H9 (cell line): ENCODE data around the gene CHAF1B. TPM values are rescaled to one million over a fixed set of nuclear protein-coding genes. Genes with fewer than 3 reads are reported as not detected.

ENCODE experiments used
- DNase-seq: peaks from one replicate; pipeline ENCODE4 v3.0.0-alpha.2; 2017
- H2AFZ ChIP-seq: one replicate; pipeline ENCODE4 v1.6.1; 2013; ENCODE audit warnings: mild to moderate bottlenecking, low read length, control low read depth, moderate library complexity
- H2AK5ac ChIP-seq: 2 replicates; pipeline ENCODE4 v1.6.1; 2013; ENCODE audit warnings: low read length, control low read depth, mixed read lengths; ENCODE audit not compliant: insufficient read length
- H2BK120ac ChIP-seq: one replicate; pipeline ENCODE4 v1.6.1; 2013; ENCODE audit warnings: low read depth, mild to moderate bottlenecking, low read length, control low read depth, inconsistent platforms; ENCODE audit not compliant: poor library complexity, severe bottlenecking
- H2BK12ac ChIP-seq: 2 replicates; pipeline ENCODE4 v1.6.1; 2013; ENCODE audit warnings: low read length, control low read depth, mixed read lengths, low read depth; ENCODE audit not compliant: insufficient read length
- H2BK15ac ChIP-seq: 2 replicates; pipeline ENCODE4 v1.6.1; 2013; ENCODE audit warnings: low read depth, low read length, control low read depth
- H2BK20ac ChIP-seq: one replicate; pipeline ENCODE4 v1.6.1; 2013; ENCODE audit warnings: low read depth, mild to moderate bottlenecking, low read length, control low read depth, inconsistent platforms; ENCODE audit not compliant: poor library complexity, severe bottlenecking
- H2BK5ac ChIP-seq: 2 replicates; pipeline ENCODE4 v1.6.1; 2013; ENCODE audit warnings: low read length, control low read depth, mixed read lengths; ENCODE audit not compliant: insufficient read length
- H3K14ac ChIP-seq: 2 replicates; pipeline ENCODE4 v1.6.1; 2013; ENCODE audit warnings: low read length, control low read depth; ENCODE audit not compliant: insufficient read depth
- H3K18ac ChIP-seq: 2 replicates; pipeline ENCODE4 v1.6.1; 2013; ENCODE audit warnings: low read depth, mild to moderate bottlenecking, mixed read lengths, low read length, control low read depth; ENCODE audit not compliant: insufficient read length
- H3K23ac ChIP-seq: 2 replicates; pipeline ENCODE4 v1.6.1; 2013; ENCODE audit warnings: low read length, control low read depth, mixed read lengths, low read depth; ENCODE audit not compliant: insufficient read length
- H3K23me2 ChIP-seq: 2 replicates; pipeline ENCODE4 v1.6.1; 2013; ENCODE audit warnings: low read depth, mild to moderate bottlenecking, mixed read lengths, low read length, control low read depth; ENCODE audit not compliant: insufficient read length, poor library complexity, severe bottlenecking
- H3K27ac ChIP-seq: 2 replicates; pipeline ENCODE4 v1.5.1; 2013; ENCODE audit warnings: low read length, control low read depth, mixed read lengths, low read depth; ENCODE audit not compliant: insufficient read length
- H3K27me3 ChIP-seq: 2 replicates; pipeline ENCODE4 v1.6.1; 2013; ENCODE audit warnings: low read length, control low read depth, inconsistent platforms; ENCODE audit not compliant: insufficient read depth
- H3K4ac ChIP-seq: 2 replicates; pipeline ENCODE4 v1.6.1; 2013; ENCODE audit warnings: low read depth, mild to moderate bottlenecking, control low read depth, inconsistent platforms, low read length, moderate library complexity
- H3K4me1 ChIP-seq: 2 replicates; pipeline ENCODE4 v1.6.1; 2013; ENCODE audit warnings: low read length, control low read depth, inconsistent platforms; ENCODE audit not compliant: insufficient read depth
- H3K4me2 ChIP-seq: 2 replicates; pipeline ENCODE4 v1.6.1; 2013; ENCODE audit warnings: low read length, control low read depth, mixed read lengths; ENCODE audit not compliant: insufficient read length, insufficient read depth
- H3K56ac ChIP-seq: 2 replicates; pipeline ENCODE4 v1.6.1; 2013; ENCODE audit warnings: low read depth, mild to moderate bottlenecking, mixed read lengths, low read length, control low read depth; ENCODE audit not compliant: insufficient read length
- H3K79me1 ChIP-seq: 2 replicates; pipeline ENCODE4 v1.6.1; 2013; ENCODE audit warnings: low read depth, mild to moderate bottlenecking, moderate library complexity, low read length, control low read depth, inconsistent platforms; ENCODE audit not compliant: insufficient read depth, poor library complexity, severe bottlenecking
- H3K79me2 ChIP-seq: 2 replicates; pipeline ENCODE4 v1.6.1; 2013; ENCODE audit warnings: low read length, control low read depth, inconsistent platforms; ENCODE audit not compliant: insufficient read depth
- H3K9ac ChIP-seq: 2 replicates; pipeline ENCODE4 v1.6.1; 2013; ENCODE audit warnings: low read length, control low read depth, mixed read lengths; ENCODE audit not compliant: insufficient read length; ENCODE audit errors: extremely low read depth
- H3K9me3 ChIP-seq: one replicate; pipeline ENCODE4 v1.6.1; 2013; ENCODE audit warnings: low read depth, low read length, inconsistent platforms; ENCODE audit not compliant: control insufficient read depth
- H3T11ph ChIP-seq: one replicate; pipeline ENCODE4 v1.6.1; 2013; ENCODE audit warnings: mild to moderate bottlenecking, low read length, control low read depth, inconsistent platforms
- H4K20me1 ChIP-seq: one replicate; pipeline ENCODE4 v1.6.1; 2013; ENCODE audit not compliant: control insufficient read depth, insufficient read length, insufficient read depth
- H4K5ac ChIP-seq: 2 replicates; pipeline ENCODE4 v1.6.1; 2013; ENCODE audit warnings: low read depth, mild to moderate bottlenecking, mixed read lengths, low read length, control low read depth; ENCODE audit not compliant: insufficient read length
- H4K8ac ChIP-seq: replicated peaks from 2 replicates; pipeline ENCODE4 v1.6.1; 2013; ENCODE audit warnings: low read length, control low read depth, mixed read lengths, low read depth; ENCODE audit not compliant: insufficient read length
- H4K91ac ChIP-seq: 2 replicates; pipeline ENCODE4 v1.6.1; 2013; ENCODE audit warnings: low read depth, mild to moderate bottlenecking, moderate library complexity, mixed read lengths, low read length, control low read depth; ENCODE audit not compliant: insufficient read length
- H3K27ac Mint-ChIP-seq, 3 experiments: 2 replicates in 2 of 3; 3 replicates in 1 of 3; pipeline ENCODE4 v1.8.0; 2020 to 2021; ENCODE audit warnings: mixed read lengths in 3 of 3, mild to moderate bottlenecking in 1 of 3, moderate library complexity in 1 of 3
- H3K27me3 Mint-ChIP-seq: 2 replicates; pipeline ENCODE4 v1.8.0; 2021; ENCODE audit warnings: low read depth, mild to moderate bottlenecking, moderate library complexity, mixed read lengths
- H3K36me3 Mint-ChIP-seq, 3 experiments: 2 replicates in 2 of 3; 3 replicates in 1 of 3; pipeline ENCODE4 v1.8.0; 2020 to 2021; ENCODE audit warnings: low read depth in 3 of 3, mixed read lengths in 3 of 3; ENCODE audit not compliant: insufficient read depth in 1 of 3
- H3K4me1 Mint-ChIP-seq, 2 experiments: 2 replicates each; pipeline ENCODE4 v1.8.0; 2020; ENCODE audit warnings: mixed read lengths in 2 of 2
- H3K4me3 Mint-ChIP-seq, 2 experiments: 2 replicates in 1 of 2; 3 replicates in 1 of 2; pipeline ENCODE4 v1.8.0; 2020 to 2021; ENCODE audit warnings: mild to moderate bottlenecking in 2 of 2, mixed read lengths in 2 of 2, moderate library complexity in 1 of 2
- H3K9me3 Mint-ChIP-seq, 2 experiments: 2 replicates in 1 of 2; 3 replicates in 1 of 2; pipeline ENCODE4 v1.8.0; 2020; ENCODE audit warnings: mild to moderate bottlenecking in 2 of 2, mixed read lengths in 2 of 2, moderate library complexity in 1 of 2
- WGBS: extraction: QIAGEN DNeasy Blood & Tissue Kit; methylation state at CpG from one replicate; pipeline ENCODE4 v1.1.7; 2013; ENCODE audit warnings: missing lambda C conversion rate, low lambda C conversion rate, mixed read lengths; ENCODE audit not compliant: insufficient read length; ENCODE audit errors: extremely low coverage; 5-methylcytosine and 5-hydroxymethylcytosine counted together
- total RNA-seq: library from RNA; stranded (reverse); gene quantifications from 2 replicates; pipeline ENCODE4 v1.2.1, GENCODE V29; 2021
- TF ChIP-seq, protein P1 (sequence below): fragments of 200-600 bp; sonication (generic); conservative IDR thresholded peaks from 3 replicates; pipeline ENCODE4 v1.8.0; 2021; ENCODE audit warnings: antibody characterized with exemption, mild to moderate bottlenecking

Gene CHAF1B
- total RNA-seq, 1 experiment from 2014 or later: 19.3 TPM

DNA sequence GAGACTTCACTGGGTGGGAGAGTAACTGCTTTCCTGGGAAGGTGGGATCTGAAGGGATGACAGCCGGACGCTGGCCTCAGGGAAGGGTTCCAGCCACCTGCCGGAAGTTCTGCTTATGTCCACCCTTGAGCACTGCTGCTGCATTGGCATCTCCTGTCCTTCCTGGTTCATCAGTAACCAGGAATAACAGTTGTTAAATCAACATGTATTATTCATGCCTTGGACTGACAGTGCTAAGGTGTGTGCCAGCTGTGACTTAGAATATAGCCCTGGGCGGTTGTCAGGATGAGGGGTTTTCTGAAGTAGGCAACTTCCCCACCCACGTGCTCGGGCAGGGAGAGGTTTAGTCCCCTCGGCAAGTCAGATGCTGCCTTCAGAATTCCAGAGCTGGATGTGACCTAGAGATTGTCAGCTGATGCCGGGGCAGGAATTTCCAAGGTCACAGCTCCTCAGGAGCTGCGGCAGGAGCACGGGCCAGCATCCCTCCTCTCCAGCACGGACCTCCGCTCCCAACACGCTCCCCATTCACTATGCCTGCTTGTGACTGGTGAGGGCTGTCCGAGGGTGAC lies 76.8 kb downstream of the CHAF1B start:
- no peaks in the 10 kb centered on the region for H3K27me3 Mint-ChIP-seq

More for the DNA sequence above, 76.8 kb downstream of the CHAF1B start:
- Histone ChIP-seq H2BK120ac (no peak overlapping the region), H3K56ac (no peak overlapping the region), H3T11ph (no peak overlapping the region), H3K27me3 (no peaks in the 10 kb centered on the region), H2BK12ac (no peak overlapping the region), H3K27ac (no peak overlapping the region), H2AFZ (no peak overlapping the region), H3K4me2 (no peak overlapping the region), H3K18ac (no peak overlapping the region), H3K4ac (no peak overlapping the region), H3K79me2 (no peaks in the 10 kb centered on the region), H4K5ac (no peak overlapping the region), H3K23me2 (no peaks in the 10 kb centered on the region), H3K79me1 (no peaks in the 10 kb centered on the region), H3K14ac (no peak overlapping the region), H4K91ac (no peak overlapping the region), H4K8ac (no peak overlapping the region), H4K20me1 (no peaks in the 10 kb centered on the region), H3K23ac (no peak overlapping the region), H3K9me3 (no peaks in the 10 kb centered on the region), H2BK5ac (no peak overlapping the region), H2BK20ac (no peak overlapping the region), H3K4me1 (0 out of 2 replicates have a peak, but pooled peaks cover 5% of the 10 kb centered on the region), H2AK5ac (no peak overlapping the region), H2BK15ac (no peak overlapping the region), H3K9ac (no peak overlapping the region)
- DNase-seq: no peak
- no peak overlapping the region for H3K4me3 Mint-ChIP-seq
- H3K27ac Mint-ChIP-seq: no peak overlapping the region
- H3K36me3 Mint-ChIP-seq: no peaks in the 10 kb centered on the region
- H3K4me1 Mint-ChIP-seq: peaks cover 24 to 36% of the 10 kb centered on the region in 2 experiments
- TF ChIP-seq, protein P1, sequence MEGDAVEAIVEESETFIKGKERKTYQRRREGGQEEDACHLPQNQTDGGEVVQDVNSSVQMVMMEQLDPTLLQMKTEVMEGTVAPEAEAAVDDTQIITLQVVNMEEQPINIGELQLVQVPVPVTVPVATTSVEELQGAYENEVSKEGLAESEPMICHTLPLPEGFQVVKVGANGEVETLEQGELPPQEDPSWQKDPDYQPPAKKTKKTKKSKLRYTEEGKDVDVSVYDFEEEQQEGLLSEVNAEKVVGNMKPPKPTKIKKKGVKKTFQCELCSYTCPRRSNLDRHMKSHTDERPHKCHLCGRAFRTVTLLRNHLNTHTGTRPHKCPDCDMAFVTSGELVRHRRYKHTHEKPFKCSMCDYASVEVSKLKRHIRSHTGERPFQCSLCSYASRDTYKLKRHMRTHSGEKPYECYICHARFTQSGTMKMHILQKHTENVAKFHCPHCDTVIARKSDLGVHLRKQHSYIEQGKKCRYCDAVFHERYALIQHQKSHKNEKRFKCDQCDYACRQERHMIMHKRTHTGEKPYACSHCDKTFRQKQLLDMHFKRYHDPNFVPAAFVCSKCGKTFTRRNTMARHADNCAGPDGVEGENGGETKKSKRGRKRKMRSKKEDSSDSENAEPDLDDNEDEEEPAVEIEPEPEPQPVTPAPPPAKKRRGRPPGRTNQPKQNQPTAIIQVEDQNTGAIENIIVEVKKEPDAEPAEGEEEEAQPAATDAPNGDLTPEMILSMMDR: no peak
- H3K9me3 Mint-ChIP-seq: no peaks in the 10 kb centered on the region
- WGBS: no CpG with 5 or more reads among the region's 14 CpGs
